SH-SY5Y (cell line): Measurements from ENCODE around the gene MLNR.

ENCODE experiments used
- GATA2 ChIP-seq: IDR thresholded peaks from 2 replicates; pipeline ENCODE4 v1.6.1; 2011; ENCODE audit warnings: mild to moderate bottlenecking, low read depth, low read length
- GATA3 ChIP-seq: IDR thresholded peaks from 2 replicates; pipeline ENCODE4 v1.6.1; 2011; ENCODE audit warnings: low read depth, mild to moderate bottlenecking, low read length, moderate library complexity

DNA sequence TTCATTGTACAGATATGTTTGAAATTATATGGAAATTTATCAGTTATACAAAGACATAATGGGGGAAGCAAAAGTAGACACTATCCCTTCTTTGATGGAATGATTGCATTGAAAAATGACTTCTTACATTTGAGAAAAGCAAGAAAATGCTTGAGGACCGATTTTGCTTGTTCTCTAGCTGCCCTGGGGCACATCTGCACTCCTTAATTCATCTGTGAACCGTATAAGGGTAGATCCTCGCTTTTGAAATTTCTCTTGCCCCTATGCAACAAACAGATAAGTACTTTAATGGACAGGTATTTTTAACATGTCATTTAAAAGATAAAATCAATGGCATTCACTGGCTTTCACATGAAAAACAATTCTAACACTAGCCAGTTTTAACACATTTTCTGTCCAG is 13.5 kb upstream of the MLNR start:
- TF ChIP-seq GATA3 = no peak
- TF ChIP-seq GATA2 = no peak
